NT2/D1 (cell line): ENCODE data around the gene CRIP3.

ENCODE experiments used
- DNase-seq: peaks from one replicate; pipeline ENCODE4 v3.0.0-alpha.2; 2011; ENCODE audit warnings: low read depth, low spot score
- H3K27me3 ChIP-seq: 2 replicates; pipeline ENCODE4 v1.6.0; 2011; ENCODE audit warnings: mild to moderate bottlenecking; ENCODE audit not compliant: insufficient read length, insufficient read depth
- H3K36me3 ChIP-seq: 2 replicates; pipeline ENCODE4 v1.6.1; 2011; ENCODE audit warnings: mild to moderate bottlenecking, low read length, mixed read lengths; ENCODE audit not compliant: insufficient read depth, insufficient read length
- H3K4me1 ChIP-seq: 2 replicates; pipeline ENCODE4 v1.5.1; 2011; ENCODE audit not compliant: insufficient read depth, insufficient read length
- H3K4me3 ChIP-seq: 2 replicates; pipeline ENCODE4 v1.5.1; 2011; ENCODE audit warnings: low read depth; ENCODE audit not compliant: insufficient read length
- H3K9ac ChIP-seq: 2 replicates; pipeline ENCODE4 v1.6.0; 2011; ENCODE audit warnings: low read depth; ENCODE audit not compliant: insufficient read length
- H3K9me3 ChIP-seq: 2 replicates; pipeline ENCODE4 v1.5.1; 2011; ENCODE audit warnings: mild to moderate bottlenecking, low read length; ENCODE audit not compliant: insufficient read depth
- SUZ12 ChIP-seq: IDR thresholded peaks from 2 replicates; pipeline ENCODE4 v1.6.1; 2011; ENCODE audit not compliant: insufficient read length, insufficient read depth; ENCODE audit errors: extremely low read depth
- YY1 ChIP-seq: IDR thresholded peaks from 2 replicates; pipeline ENCODE4 v1.6.1; 2011; ENCODE audit not compliant: insufficient read length, insufficient read depth
- ZNF274 ChIP-seq: IDR thresholded peaks from 2 replicates; pipeline ENCODE4 v1.6.1; 2011; ENCODE audit warnings: mild to moderate bottlenecking, low read depth, low read length

CRIP3 gene

DNA sequence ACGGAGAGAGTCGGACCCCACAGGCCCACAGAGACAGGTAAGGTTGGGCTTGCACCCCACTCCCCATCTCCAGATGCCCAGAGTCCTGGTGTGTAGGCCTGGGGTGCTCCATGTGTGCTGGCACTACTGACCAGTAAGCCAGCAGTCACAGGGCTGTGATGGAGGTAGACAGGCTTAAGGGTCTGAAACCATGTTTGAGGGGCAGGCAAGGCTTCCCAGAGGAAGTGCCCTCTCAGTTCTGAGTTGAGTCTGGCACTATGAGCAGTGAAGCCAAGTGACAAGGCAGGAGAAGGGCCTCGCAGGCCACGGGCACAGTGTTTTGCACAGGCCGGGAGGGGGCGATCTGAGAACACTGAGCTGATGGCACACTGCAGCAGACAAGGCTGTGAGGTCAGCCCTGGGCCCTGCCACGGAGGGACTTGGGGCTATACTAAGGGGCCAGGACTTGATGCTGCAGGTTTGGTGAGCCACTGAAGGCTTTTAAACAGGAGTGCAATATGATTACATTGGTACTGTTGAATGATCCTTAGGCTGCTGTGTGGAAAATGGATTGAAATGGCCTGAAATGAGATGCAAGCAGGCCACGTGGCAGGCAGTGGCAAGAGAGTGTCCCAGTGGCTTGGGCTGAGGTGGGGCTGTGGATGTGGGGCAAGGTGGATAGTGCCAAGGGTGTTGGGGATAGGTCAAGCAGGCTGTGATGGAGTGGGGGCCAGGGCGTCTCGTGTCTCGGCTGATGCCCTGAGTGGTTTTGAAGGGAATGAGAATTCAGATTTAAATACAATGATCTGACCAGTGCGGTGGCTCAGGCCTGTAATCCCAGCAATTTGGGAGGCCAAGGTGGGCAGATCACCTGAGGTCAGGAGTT lies 45.1 kb downstream of the CRIP3 start:
- TF ChIP-seq SUZ12: no peak
- TF ChIP-seq YY1: no peak
- TF ChIP-seq ZNF274: no peak
- no peak overlapping the region for H3K4me3 ChIP-seq
- H3K36me3 ChIP-seq: no peaks in the 10 kb centered on the region
- peak; percentile 60 for DNase-seq
- no peak overlapping the region for H3K9ac ChIP-seq
- no peaks in the 10 kb centered on the region for H3K27me3 ChIP-seq
- no peaks in the 10 kb centered on the region for H3K4me1 ChIP-seq
- H3K9me3 ChIP-seq: no peaks in the 10 kb centered on the region

GRCh38 chr6:43262780-43263313 lies 45.8 kb downstream of the CRIP3 start:
- Histone ChIP-seq H3K9ac (no peak overlapping the region), H3K36me3 (no peaks in the 10 kb centered on the region), H3K9me3 (no peaks in the 10 kb centered on the region), H3K27me3 (no peaks in the 10 kb centered on the region), H3K4me3 (no peak overlapping the region), H3K4me1 (no peaks in the 10 kb centered on the region)
- TF ChIP-seq ZNF274: no peak
- TF ChIP-seq YY1: no peak
- no peak for TF ChIP-seq SUZ12
- no peak for DNase-seq

DNA sequence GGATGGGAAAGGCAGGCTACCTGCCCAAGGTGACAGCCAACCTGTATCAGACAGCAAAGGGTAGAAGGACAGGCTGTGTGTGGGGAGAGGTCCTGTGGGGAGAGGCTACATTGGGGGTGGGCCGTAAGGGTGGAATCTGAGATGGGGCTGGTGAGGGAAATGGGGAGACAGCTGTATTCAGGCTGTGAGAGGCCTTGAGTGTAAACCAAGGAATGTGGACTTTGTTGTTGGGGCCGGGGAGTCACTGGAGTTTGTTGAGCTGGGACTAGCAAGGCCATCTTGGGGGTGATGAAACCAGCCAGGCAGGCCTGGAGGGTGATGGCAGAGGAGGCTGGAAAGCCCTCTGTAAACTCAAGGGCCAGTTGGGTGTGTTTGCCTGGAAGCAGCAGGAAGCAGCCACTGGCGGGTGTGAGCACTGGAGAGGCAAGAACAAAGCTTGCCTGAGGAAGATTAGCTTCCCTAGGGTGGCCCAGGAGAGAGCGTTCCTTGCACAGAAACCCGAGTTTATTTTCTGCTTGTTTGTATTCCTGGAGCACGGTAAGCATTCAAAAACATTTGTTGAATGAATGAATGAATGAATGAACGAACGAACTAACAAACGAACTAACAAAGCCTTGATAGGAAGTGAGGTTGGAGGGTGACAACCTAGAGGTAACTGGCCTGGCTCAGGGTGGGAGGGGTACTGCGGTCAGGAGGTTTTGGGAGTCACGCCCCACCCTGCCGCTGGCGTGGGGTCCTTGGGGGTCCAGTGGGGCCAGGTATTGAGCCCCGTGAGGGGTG lies 46.4 kb downstream of the CRIP3 start:
- Histone ChIP-seq H3K9me3 (no peaks in the 10 kb centered on the region), H3K27me3 (no peaks in the 10 kb centered on the region), H3K36me3 (no peaks in the 10 kb centered on the region), H3K9ac (no peak overlapping the region), H3K4me1 (no peaks in the 10 kb centered on the region), H3K4me3 (no peak overlapping the region)
- TF ChIP-seq SUZ12 (no peak), YY1 (no peak), ZNF274 (no peak)
- DNase-seq: no peak

DNA sequence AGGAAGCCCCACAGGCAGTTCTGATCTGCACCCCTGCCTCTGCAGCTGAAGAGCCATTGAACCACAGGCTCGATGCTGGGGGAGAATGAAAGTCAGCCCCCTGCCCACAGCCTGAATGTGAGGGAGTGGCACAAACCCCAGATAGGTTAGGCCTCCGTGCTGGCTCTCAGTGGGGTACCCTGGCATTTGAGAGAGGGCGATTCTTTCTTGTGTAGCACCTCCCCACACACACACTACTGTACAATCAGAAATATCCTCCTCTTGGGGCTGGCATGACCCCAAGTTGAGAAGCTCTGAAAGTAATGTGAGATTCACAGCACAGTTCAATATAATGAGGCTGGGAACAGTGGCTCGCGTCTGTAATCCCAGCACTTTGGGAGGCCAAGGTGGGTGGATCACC lies 47.4 kb downstream of the CRIP3 start:
- no peaks in the 10 kb centered on the region for H3K36me3 ChIP-seq
- TF ChIP-seq YY1: no peak
- TF ChIP-seq SUZ12: no peak
- TF ChIP-seq ZNF274: no peak
- no peaks in the 10 kb centered on the region for H3K9me3 ChIP-seq
- no peaks in the 10 kb centered on the region for H3K27me3 ChIP-seq
- no peak for DNase-seq
- no peak overlapping the region for H3K4me3 ChIP-seq
- no peak overlapping the region for H3K9ac ChIP-seq
- no peaks in the 10 kb centered on the region for H3K4me1 ChIP-seq

DNA sequence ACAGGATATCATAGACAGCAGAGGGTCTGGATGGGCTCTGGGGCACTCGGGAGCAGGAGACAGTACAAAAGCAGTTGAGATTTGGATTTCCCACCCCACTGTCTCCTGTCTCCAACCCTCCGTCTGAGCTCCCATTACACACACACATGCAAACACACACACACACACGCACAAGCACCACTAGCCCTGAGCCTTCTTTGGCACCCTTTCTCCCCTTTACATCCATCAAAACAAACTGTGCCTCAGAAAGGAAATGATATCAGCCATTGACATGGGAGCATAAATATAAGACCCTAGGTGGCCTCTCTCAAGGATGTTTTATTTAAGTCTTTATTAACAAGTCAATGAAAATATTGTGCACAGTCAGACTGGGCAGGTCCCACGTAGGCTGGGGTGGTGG lies 47.8 kb downstream of the CRIP3 start:
- Histone ChIP-seq H3K4me1 (no peaks in the 10 kb centered on the region), H3K36me3 (no peaks in the 10 kb centered on the region), H3K9me3 (no peaks in the 10 kb centered on the region), H3K4me3 (no peak overlapping the region), H3K27me3 (no peaks in the 10 kb centered on the region), H3K9ac (no peak overlapping the region)
- no peak for DNase-seq
- TF ChIP-seq ZNF274: no peak
- no peak for TF ChIP-seq SUZ12
- TF ChIP-seq YY1: no peak

DNA sequence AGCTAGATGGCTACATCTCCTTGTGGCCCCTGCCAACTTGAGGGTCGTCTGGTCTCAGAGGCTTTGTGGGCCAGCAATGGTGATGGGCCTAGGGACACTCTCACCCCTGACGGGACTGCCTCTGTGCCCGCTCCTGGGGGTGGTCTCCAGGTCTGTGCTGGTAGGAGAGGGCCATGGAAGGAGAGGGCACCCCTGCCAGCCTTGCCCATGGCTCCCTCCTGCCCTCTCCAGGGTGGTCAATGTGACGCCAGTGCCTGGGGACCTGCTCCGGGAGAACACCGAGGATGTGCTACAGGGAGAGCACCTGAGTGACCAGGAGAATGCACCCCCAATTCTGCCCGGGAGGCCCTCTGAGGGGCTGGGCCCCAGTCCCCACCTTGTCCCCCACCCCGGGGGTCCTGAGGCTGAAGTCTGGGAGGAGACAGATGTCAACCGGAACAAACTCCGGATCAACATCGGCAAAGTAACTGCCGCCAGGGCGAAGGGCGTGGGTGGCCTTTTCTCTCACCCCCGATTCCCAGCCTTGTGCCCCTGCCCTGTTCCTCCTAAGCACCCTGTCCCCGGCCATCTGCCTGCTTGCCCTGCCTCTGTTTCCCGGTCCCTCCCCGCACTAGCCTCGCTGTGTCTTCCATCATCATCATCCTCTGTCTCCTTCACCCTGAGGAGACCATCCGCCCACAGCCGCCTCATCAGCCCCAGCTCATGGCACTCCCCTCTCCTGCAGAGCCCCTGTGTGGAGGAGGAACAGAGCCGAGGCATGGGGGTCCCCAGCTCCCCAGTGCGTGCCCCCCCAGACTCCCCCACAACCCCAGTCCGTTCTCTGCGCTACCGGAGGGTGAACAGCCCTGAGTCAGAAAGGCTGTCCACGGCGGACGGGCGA lies 49.6 kb downstream of the CRIP3 start:
- no peak overlapping the region for H3K9ac ChIP-seq
- TF ChIP-seq YY1 (no peak), SUZ12 (no peak), ZNF274 (no peak)
- no peak overlapping the region for H3K4me3 ChIP-seq
- no peak for DNase-seq
- no peaks in the 10 kb centered on the region for H3K27me3 ChIP-seq
- no peaks in the 10 kb centered on the region for H3K36me3 ChIP-seq
- no peaks in the 10 kb centered on the region for H3K4me1 ChIP-seq
- no peaks in the 10 kb centered on the region for H3K9me3 ChIP-seq
